GM19395 (cell line): Measurements from ENCODE around the gene CHD1.

Experiments used
- ATAC-seq: cut with Tn5 transposase; IDR thresholded peaks from one replicate; pipeline ENCODE4 v1.9.1; 2021; ENCODE audit warnings: mild to moderate bottlenecking, moderate library complexity; ENCODE audit not compliant: unreplicated experiment

Gene CHD1

DNA sequence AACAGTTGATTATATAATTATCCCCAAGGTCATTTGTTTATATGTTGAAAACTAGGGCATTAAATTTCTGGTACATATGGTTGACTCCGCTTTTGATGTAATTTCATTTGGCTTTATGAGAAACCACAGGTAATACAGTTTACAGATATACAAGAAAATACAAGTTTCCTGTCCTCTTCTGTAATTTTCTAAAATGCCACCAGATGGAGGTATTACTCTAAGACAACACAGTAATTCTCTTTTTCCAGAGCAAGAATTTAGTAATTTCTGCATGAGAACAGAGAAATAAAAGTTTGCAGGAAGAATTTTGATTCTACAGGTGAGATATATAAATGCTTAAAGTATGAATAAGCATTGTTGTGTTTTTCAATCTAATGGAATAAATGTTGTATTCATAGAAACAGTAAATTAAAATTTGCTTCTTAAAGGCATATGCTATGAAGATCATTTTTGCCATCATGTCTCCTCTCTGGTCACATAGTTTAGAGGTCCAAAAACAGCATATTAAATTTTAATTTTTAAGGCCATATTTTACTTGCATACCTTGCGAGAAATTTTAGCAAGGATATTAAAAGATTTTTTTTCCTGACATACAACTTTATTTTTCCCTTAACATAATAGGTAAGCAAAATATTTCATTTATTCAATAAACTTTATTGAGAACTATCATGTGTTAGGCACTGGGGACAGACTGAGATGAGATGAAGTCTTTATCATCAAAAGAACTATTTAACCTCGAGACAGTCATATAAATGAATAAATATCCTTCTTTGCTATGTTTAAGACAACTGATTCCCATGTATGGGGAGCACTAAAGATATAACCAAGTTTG, 22.7 kb downstream of the CHD1 start:
- peak; percentile 68 for ATAC-seq

GRCh38 chr5:98904780-98905179, 24.0 kb downstream of the CHD1 start:
- no peak for ATAC-seq

DNA sequence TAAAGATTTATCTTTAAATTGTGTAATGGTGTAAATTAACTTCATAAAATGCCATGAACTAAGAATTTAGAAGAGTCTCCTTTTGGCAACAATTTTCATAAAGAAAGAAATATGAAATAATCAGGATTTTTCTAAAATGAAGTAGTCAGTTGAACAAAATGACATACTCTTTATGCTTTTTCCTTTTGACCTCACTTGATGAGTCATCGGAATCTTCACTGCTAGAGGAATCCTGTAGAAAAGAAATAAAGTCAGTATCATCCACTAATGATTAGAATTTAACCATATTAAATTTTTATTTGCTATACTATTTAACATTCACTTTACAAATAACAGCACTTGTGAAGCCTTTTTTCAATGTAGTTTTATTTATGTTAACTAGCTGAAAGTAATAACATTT, 26.1 kb downstream of the CHD1 start:
- ATAC-seq = no peak

GRCh38 chr5:98899456-98899855, 29.4 kb downstream of the CHD1 start:
- no peak for ATAC-seq

DNA sequence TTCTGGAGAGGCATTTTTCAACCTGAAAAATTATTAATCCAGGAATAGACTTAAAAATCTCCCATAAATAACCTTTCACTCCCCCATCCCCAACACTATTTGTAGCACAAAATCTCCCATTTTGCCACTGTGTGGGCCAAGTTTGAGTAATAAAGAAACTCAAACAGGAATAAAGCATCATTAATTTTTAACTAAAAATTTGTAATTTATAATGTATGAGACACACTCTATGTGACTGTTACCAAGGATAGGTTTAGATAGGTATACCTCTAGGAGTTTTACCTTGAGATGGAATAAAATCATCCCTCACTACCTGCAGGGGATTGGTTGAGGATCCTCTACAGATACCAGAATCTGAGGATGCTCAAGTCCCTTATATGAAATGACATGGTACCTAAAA, 30.1 kb downstream of the CHD1 start:
- peak; percentile 63 for ATAC-seq

GRCh38 chr5:98891591-98891990, 37.2 kb downstream of the CHD1 start:
- ATAC-seq = no peak

- no peak for ATAC-seq
Observed at GRCh38 chr5:98880598-98880997, 48.2 kb downstream of the CHD1 start.

GRCh38 chr5:98880151-98880550, 48.7 kb downstream of the CHD1 start:
- ATAC-seq = no peak

GRCh38 chr5:98877600-98877999, 51.2 kb downstream of the CHD1 start:
- no peak for ATAC-seq

- ATAC-seq = no peak
Observed at GRCh38 chr5:98872674-98873073, 56.1 kb downstream of the CHD1 start.

DNA sequence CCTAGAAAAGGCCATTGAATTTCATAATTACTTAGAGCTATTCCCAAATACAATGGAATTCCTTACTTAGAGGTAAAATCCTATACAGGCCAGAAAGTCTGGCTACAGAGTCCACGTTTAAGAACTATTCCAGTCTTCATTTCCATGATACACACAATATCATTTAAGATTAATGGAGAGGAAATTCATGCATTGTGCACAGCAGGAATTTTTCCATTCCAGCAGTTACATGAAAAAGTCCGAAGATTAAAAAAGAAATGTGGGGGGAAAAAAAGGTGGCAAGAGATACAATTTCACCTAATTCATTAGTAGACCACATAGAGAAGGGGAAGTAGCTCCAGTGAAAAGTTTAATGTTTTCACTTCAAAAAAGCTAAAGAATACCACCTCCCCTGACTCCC, 63.1 kb downstream of the CHD1 start:
- no peak for ATAC-seq

GRCh38 chr5:98847054-98847453, 81.8 kb downstream of the CHD1 start:
- no peak for ATAC-seq

GRCh38 chr5:98846520-98846919, 82.3 kb downstream of the CHD1 start:
- no peak for ATAC-seq

DNA sequence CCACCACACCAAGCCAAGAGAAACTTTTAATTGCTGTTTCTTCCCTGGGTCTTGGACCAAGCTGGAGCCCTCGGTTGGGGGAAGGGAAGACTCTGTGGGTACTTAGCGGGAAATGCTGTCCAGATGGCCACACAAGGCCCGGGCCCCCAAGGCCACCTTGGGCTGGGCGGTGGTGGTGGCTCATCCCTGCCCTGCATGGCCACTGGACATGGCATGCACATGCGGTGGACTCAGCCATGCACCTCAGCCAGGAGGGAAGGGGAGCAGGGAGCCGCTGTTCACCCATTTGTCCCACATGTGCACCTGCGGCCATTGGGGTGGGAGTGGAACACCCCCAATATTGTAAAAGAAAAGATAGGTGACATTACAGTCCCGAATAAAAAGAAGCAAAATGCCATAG, 82.9 kb downstream of the CHD1 start:
- ATAC-seq = no peak

DNA sequence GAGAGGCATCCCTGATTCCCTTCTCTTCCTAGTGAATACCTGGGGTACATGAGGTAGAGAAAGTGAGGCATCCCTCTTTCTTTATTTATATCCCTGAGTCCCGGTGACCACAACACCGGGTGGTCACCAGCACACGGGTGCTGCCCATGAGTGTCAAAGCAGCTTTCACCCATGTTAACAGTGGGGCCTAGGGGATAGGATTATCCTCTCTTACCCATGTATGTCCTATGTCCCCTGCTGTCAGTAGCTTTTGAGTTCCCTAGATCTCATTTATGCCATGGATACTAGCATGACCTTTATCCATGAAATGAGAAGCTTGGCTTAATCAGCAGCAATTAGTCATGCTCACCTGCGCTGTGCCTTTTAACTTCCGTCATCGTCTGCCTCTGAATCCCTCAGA, 83.9 kb downstream of the CHD1 start:
- ATAC-seq = no peak

DNA sequence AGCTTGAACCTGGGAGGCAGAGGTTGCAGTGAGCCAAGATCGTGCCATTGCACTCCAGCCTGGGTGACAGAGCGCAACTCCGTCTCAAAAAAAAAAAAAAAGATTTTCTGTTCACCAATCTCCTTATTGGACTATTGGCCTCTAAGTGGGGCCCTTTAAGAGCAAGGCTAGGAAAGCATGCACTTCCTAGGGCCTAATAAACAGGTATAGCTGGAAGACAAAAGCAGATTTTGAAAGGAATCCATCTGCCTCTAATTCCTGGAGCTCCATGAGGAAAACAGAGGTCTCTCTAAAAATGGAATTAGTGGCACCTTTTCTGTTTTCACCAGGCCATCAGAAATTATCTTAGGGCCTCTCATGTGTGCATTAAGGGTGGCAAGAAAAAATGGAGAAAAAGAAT, 85.3 kb downstream of the CHD1 start:
- ATAC-seq = no peak

GRCh38 chr5:98840946-98841345, 87.9 kb downstream of the CHD1 start:
- ATAC-seq = no peak

DNA sequence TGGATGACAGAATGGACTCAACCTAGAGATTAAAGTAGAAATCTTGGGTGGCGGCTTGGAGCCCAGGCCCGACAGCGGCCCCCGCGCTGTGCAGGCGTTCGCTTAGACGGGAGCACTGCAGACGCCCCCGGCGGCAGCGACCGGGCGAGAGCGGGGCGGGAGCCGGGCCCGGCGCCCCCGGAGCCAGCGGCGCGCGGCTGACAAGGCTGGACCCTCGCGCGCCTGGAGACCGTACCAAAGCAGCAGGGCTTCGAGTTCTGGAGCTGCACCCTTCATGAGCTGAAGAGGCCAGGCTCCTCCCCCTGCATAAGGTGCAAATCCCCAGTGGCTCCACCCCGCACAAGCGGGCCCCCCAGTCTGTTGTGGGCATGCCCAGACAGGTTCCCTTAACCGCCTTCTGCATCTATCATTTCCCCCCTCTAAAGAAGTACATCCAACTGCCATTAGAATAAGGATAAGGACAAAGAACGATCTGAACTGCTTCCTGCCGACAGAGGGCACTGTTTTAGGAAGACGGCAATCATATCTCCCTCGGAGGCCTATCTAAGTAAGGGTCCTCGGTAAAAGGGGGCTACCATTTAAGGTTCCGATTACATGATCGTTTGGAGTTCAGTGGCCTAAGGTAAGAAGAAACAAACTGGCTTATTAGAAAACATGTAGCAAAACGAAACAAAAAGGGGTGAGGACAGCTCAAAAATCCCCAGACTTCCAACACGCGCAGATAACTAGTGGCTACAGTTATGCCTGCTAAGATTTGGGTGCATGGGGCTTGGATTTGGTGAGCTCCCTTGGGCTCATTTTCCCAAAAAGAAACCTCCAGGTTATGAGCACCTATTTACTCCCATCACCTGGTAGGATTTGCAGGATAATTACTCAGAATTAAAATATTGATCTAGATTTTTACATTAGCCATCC, 89.1 kb downstream of the CHD1 start:
- no peak for ATAC-seq

DNA sequence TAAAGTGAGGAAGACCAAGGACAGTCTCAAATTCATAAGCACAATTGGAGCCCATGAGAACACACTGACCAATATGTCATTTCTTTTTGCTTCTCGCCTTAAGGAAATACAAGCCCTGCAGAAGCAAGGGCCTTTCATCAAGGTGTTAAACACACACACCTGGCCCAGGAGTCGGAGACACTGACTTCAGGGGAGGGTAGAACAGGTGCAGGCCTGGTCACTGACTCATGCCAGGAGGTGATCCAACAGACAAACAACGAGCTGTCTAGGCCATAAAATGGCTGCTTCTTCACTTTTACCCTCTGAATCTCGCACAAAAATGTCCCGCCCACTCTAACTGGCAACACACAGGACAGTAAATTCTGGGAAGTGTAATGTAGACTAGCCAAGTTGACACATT, 92.6 kb downstream of the CHD1 start:
- no peak for ATAC-seq

GRCh38 chr5:98827588-98828284, 101.1 kb downstream of the CHD1 start:
- no peak for ATAC-seq

- peak; percentile 72 for ATAC-seq
Observed at GRCh38 chr5:98827161-98827560, 101.6 kb downstream of the CHD1 start.
